ENCODE measurements around the gene APBB2.

Gene APBB2

DNA sequence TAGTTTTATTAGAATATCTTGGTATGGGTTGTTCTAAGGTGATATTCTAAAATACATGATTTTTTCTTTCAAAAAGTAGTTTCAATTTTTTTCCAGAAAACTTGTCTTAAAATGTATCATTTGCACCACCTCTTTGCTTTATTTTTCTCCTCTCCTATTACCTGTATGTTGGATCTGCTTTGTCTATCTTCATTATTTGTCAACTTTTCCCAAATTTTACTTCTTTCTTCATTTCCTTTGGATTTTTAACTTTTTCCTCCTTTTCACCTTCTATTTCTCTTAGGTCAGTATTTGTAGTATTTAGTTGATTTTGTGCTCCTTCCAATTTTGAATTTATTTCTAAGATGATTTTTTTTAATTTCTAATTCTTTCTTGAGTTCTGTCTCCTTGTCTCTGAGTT is 169.6 kb downstream of the APBB2 start:
- DNase-seq = no peak
- Histone ChIP-seq H2BK15ac (ENCODE audit: low read depth, poor library complexity, severe bottlenecking) (no peak overlapping the region), H3K4me3 (ENCODE audit: insufficient read depth in 1 of 2, low read depth in 1 of 2, low read length in 2 of 2) (no peak overlapping the region), H3K4me1 (ENCODE audit: control insufficient read depth, insufficient read depth, low read depth, low read length) (peaks cover 1% of the 10 kb centered on the region), H3K9me3 (ENCODE audit: control insufficient read depth, low read length) (peaks cover 23% of the 10 kb centered on the region), H3K79me1 (replicated peaks; ENCODE audit: low read length, poor library complexity, severe bottlenecking) (peaks cover 17% of the 10 kb centered on the region), H2AFZ (ENCODE audit: low read depth, low read length) (no peak overlapping the region), H3K4ac (ENCODE audit: low read depth in 1 of 2, low read length in 2 of 2) (no peak overlapping the region), H2BK5ac (ENCODE audit: low read depth, low read length, poor library complexity, severe bottlenecking) (no peak overlapping the region), H3K23ac (ENCODE audit: low read length in 2 of 2) (no peak overlapping the region), H4K91ac (ENCODE audit: low read length) (no peak overlapping the region), H3K4me2 (ENCODE audit: low read length, poor library complexity, severe bottlenecking) (no peak overlapping the region), H2AK5ac (ENCODE audit: low read length, severe bottlenecking) (no peak overlapping the region), H3K14ac (ENCODE audit: low read length in 2 of 2) (no peak overlapping the region), H3K27ac (ENCODE audit: low read length, poor library complexity, severe bottlenecking) (no peak overlapping the region), H3K9ac (ENCODE audit: low read length) (no peak overlapping the region), H4K8ac (ENCODE audit: low read length) (no peak overlapping the region), H3K27me3 (ENCODE audit: control insufficient read depth in 1 of 2, insufficient read depth in 1 of 2, low read length in 2 of 2) (no peaks in the 10 kb centered on the region), H2BK12ac (ENCODE audit: low read length in 2 of 2) (no peak overlapping the region), H3K18ac (ENCODE audit: low read depth in 1 of 2, low read length in 2 of 2) (no peak overlapping the region), H3K36me3 (ENCODE audit: control insufficient read depth in 1 of 2, insufficient read depth in 2 of 2, low read depth in 1 of 2, low read length in 2 of 2) (peaks cover 0 to 11% of the 10 kb centered on the region in 2 experiments), H2BK120ac (ENCODE audit: low read depth, low read length) (no peak overlapping the region)

GRCh38 chr4:41044165-41044564 is 170.2 kb downstream of the APBB2 start:
- H2AK5ac ChIP-seq (ENCODE audit: low read length, severe bottlenecking) = no peak overlapping the region
- peaks cover 1% of the 10 kb centered on the region for H3K4me1 ChIP-seq (ENCODE audit: control insufficient read depth, insufficient read depth, low read depth, low read length)
- no peak overlapping the region for H3K4me2 ChIP-seq (ENCODE audit: low read length, poor library complexity, severe bottlenecking)
- no peak overlapping the region for H2AFZ ChIP-seq (ENCODE audit: low read depth, low read length)
- peaks cover 20% of the 10 kb centered on the region for H3K79me1 ChIP-seq (replicated peaks; ENCODE audit: low read length, poor library complexity, severe bottlenecking)
- no peak overlapping the region for H3K18ac ChIP-seq (ENCODE audit: low read depth in 1 of 2, low read length in 2 of 2)
- no peak overlapping the region for H2BK5ac ChIP-seq (ENCODE audit: low read depth, low read length, poor library complexity, severe bottlenecking)
- H3K36me3 ChIP-seq (ENCODE audit: control insufficient read depth in 1 of 2, insufficient read depth in 2 of 2, low read depth in 1 of 2, low read length in 2 of 2) = peaks cover 0 to 9% of the 10 kb centered on the region in 2 experiments
- no peak overlapping the region for H3K4me3 ChIP-seq (ENCODE audit: insufficient read depth in 1 of 2, low read depth in 1 of 2, low read length in 2 of 2)
- H2BK12ac ChIP-seq (ENCODE audit: low read length in 2 of 2) = no peak overlapping the region
- no peak for DNase-seq
- H3K9ac ChIP-seq (ENCODE audit: low read length) = no peak overlapping the region
- no peak overlapping the region for H3K4ac ChIP-seq (ENCODE audit: low read depth in 1 of 2, low read length in 2 of 2)
- H3K14ac ChIP-seq (ENCODE audit: low read length in 2 of 2) = no peak overlapping the region
- no peak overlapping the region for H2BK120ac ChIP-seq (ENCODE audit: low read depth, low read length)
- no peak overlapping the region for H4K91ac ChIP-seq (ENCODE audit: low read length)
- no peak overlapping the region for H3K27ac ChIP-seq (ENCODE audit: low read length, poor library complexity, severe bottlenecking)
- H2BK15ac ChIP-seq (ENCODE audit: low read depth, poor library complexity, severe bottlenecking) = no peak overlapping the region
- no peaks in the 10 kb centered on the region for H3K27me3 ChIP-seq (ENCODE audit: control insufficient read depth in 1 of 2, insufficient read depth in 1 of 2, low read length in 2 of 2)
- H3K9me3 ChIP-seq (ENCODE audit: control insufficient read depth, low read length) = peaks cover 23% of the 10 kb centered on the region
- no peak overlapping the region for H4K8ac ChIP-seq (ENCODE audit: low read length)
- H3K23ac ChIP-seq (ENCODE audit: low read length in 2 of 2) = no peak overlapping the region

- Histone ChIP-seq H3K14ac (ENCODE audit: low read length in 2 of 2) (no peak overlapping the region), H2BK120ac (ENCODE audit: low read depth, low read length) (no peak overlapping the region), H2BK15ac (ENCODE audit: low read depth, poor library complexity, severe bottlenecking) (no peak overlapping the region), H3K27ac (ENCODE audit: low read length, poor library complexity, severe bottlenecking) (no peak overlapping the region), H4K91ac (ENCODE audit: low read length) (no peak overlapping the region), H3K9ac (ENCODE audit: low read length) (no peak overlapping the region), H3K79me1 (replicated peaks; ENCODE audit: low read length, poor library complexity, severe bottlenecking) (peaks cover 21% of the 10 kb centered on the region), H2AK5ac (ENCODE audit: low read length, severe bottlenecking) (no peak overlapping the region), H2AFZ (ENCODE audit: low read depth, low read length) (no peak overlapping the region), H3K4ac (ENCODE audit: low read depth in 1 of 2, low read length in 2 of 2) (no peak overlapping the region), H3K4me2 (ENCODE audit: low read length, poor library complexity, severe bottlenecking) (no peak overlapping the region), H3K36me3 (ENCODE audit: control insufficient read depth in 1 of 2, insufficient read depth in 2 of 2, low read depth in 1 of 2, low read length in 2 of 2) (peaks cover 0 to 3% of the 10 kb centered on the region in 2 experiments), H3K4me1 (ENCODE audit: control insufficient read depth, insufficient read depth, low read depth, low read length) (peaks cover 1% of the 10 kb centered on the region), H3K18ac (ENCODE audit: low read depth in 1 of 2, low read length in 2 of 2) (no peak overlapping the region), H3K23ac (ENCODE audit: low read length in 2 of 2) (no peak overlapping the region), H4K8ac (ENCODE audit: low read length) (no peak overlapping the region), H3K4me3 (ENCODE audit: insufficient read depth in 1 of 2, low read depth in 1 of 2, low read length in 2 of 2) (no peak overlapping the region), H3K27me3 (ENCODE audit: control insufficient read depth in 1 of 2, insufficient read depth in 1 of 2, low read length in 2 of 2) (no peaks in the 10 kb centered on the region), H3K9me3 (ENCODE audit: control insufficient read depth, low read length) (peaks cover 23% of the 10 kb centered on the region), H2BK12ac (ENCODE audit: low read length in 2 of 2) (no peak overlapping the region), H2BK5ac (ENCODE audit: low read depth, low read length, poor library complexity, severe bottlenecking) (no peak overlapping the region)
- DNase-seq = no peak
- no CpG with 5 or more reads among the region's 2 CpGs for WGBS
Measured at GRCh38 chr4:41043465-41043864, 170.9 kb downstream of the APBB2 start.

- Histone ChIP-seq H2AK5ac (ENCODE audit: low read length, severe bottlenecking) (no peak overlapping the region), H3K4me3 (ENCODE audit: insufficient read depth in 1 of 2, low read depth in 1 of 2, low read length in 2 of 2) (no peak overlapping the region), H3K9ac (ENCODE audit: low read length) (no peak overlapping the region), H3K79me1 (replicated peaks; ENCODE audit: low read length, poor library complexity, severe bottlenecking) (peaks cover 19% of the 10 kb centered on the region), H2BK5ac (ENCODE audit: low read depth, low read length, poor library complexity, severe bottlenecking) (no peak overlapping the region), H3K9me3 (ENCODE audit: control insufficient read depth, low read length) (peaks cover 22% of the 10 kb centered on the region), H3K4ac (ENCODE audit: low read depth in 1 of 2, low read length in 2 of 2) (no peak overlapping the region), H2BK120ac (ENCODE audit: low read depth, low read length) (no peak overlapping the region), H3K4me1 (ENCODE audit: control insufficient read depth, insufficient read depth, low read depth, low read length) (peaks cover 1% of the 10 kb centered on the region), H3K23ac (ENCODE audit: low read length in 2 of 2) (no peak overlapping the region), H3K27me3 (ENCODE audit: control insufficient read depth in 1 of 2, insufficient read depth in 1 of 2, low read length in 2 of 2) (no peaks in the 10 kb centered on the region), H3K4me2 (ENCODE audit: low read length, poor library complexity, severe bottlenecking) (no peak overlapping the region), H4K91ac (ENCODE audit: low read length) (no peak overlapping the region), H2AFZ (ENCODE audit: low read depth, low read length) (no peak overlapping the region), H4K8ac (ENCODE audit: low read length) (no peak overlapping the region), H3K36me3 (ENCODE audit: control insufficient read depth in 1 of 2, insufficient read depth in 2 of 2, low read depth in 1 of 2, low read length in 2 of 2) (peaks cover 0 to under 1% of the 10 kb centered on the region in 2 experiments), H2BK12ac (ENCODE audit: low read length in 2 of 2) (no peak overlapping the region), H3K27ac (ENCODE audit: low read length, poor library complexity, severe bottlenecking) (no peak overlapping the region), H3K18ac (ENCODE audit: low read depth in 1 of 2, low read length in 2 of 2) (no peak overlapping the region), H2BK15ac (ENCODE audit: low read depth, poor library complexity, severe bottlenecking) (no peak overlapping the region), H3K14ac (ENCODE audit: low read length in 2 of 2) (no peak overlapping the region)
- WGBS = 100% methylated on average over 1 of the region's 1 CpG
- no peak for DNase-seq
Measured at GRCh38 chr4:41041551-41041950, 172.8 kb downstream of the APBB2 start.

All from mesenchymal stem cell (in vitro differentiated cells and primary cell).